Activated CD4-positive, alpha-beta memory T cell treated with anti-CD3 and anti-CD28 coated beads, Interleukin-2, amount 10 ng/mL, durations not matched to agents 7 days and 5 days (primary cell): ENCODE data around the gene LRP3. TPM values are rescaled to one million over a fixed set of nuclear protein-coding genes. Genes with fewer than 3 reads are reported as not detected.

Experiments
- CTCF ChIA-PET: fragments of 350-600 bp; sonication (Branson Sonifier 250); formaldehyde crosslinking; loops from one replicate; lab custom pipeline; 2021; ENCODE audit warnings: antibody characterized with exemption, inconsistent platforms; lab: Charles Lee
- POLR2A ChIA-PET: fragments of 350-600 bp; sonication (Branson Sonifier 250); formaldehyde crosslinking; loops from one replicate; lab custom pipeline; 2021; ENCODE audit warnings: antibody characterized with exemption; lab: Charles Lee
- DNase-seq: peaks from one replicate; pipeline ENCODE4 v3.0.0-alpha.2; 2020
- H3K27ac Mint-ChIP-seq: one replicate; pipeline ENCODE4 v1.8.0; 2021; ENCODE audit warnings: mild to moderate bottlenecking, mixed read lengths
- H3K27me3 Mint-ChIP-seq: one replicate; pipeline ENCODE4 v1.8.0; 2021; ENCODE audit warnings: mixed read lengths
- H3K36me3 Mint-ChIP-seq: one replicate; pipeline ENCODE4 v1.8.0; 2021; ENCODE audit warnings: low read depth, mixed read lengths
- H3K4me1 Mint-ChIP-seq: one replicate; pipeline ENCODE4 v1.8.0; 2021; ENCODE audit warnings: mixed read lengths
- H3K4me3 Mint-ChIP-seq: one replicate; pipeline ENCODE4 v1.8.0; 2021; ENCODE audit warnings: mild to moderate bottlenecking, mixed read lengths
- H3K9me3 Mint-ChIP-seq: one replicate; pipeline ENCODE4 v1.8.0; 2021; ENCODE audit warnings: mixed read lengths
- total RNA-seq, 2 experiments: library from RNA; stranded (reverse); gene quantifications; one replicate each; pipeline ENCODE4 v1.2.3, GENCODE V29; 2021

Gene LRP3
- total RNA-seq, 2 experiments from 2014 or later: not detected

- Mint-ChIP-seq H3K4me1 (no peaks in the 10 kb centered on the region), H3K4me3 (no peak overlapping the region), H3K36me3 (no peaks in the 10 kb centered on the region), H3K27me3 (no peaks in the 10 kb centered on the region), H3K27ac (no peak overlapping the region), H3K9me3 (peaks cover 3% of the 10 kb centered on the region)
- ChIA-PET POLR2A (no interaction called here), CTCF (no interaction called here)
- DNase-seq: no peak
Observed at GRCh38 chr19:33250500-33250899, 56.4 kb downstream of the LRP3 start.

GRCh38 chr19:33251076-33251475 lies 56.9 kb downstream of the LRP3 start:
- Mint-ChIP-seq H3K27me3 (no peaks in the 10 kb centered on the region), H3K9me3 (peaks cover 3% of the 10 kb centered on the region), H3K36me3 (no peaks in the 10 kb centered on the region), H3K4me3 (no peak overlapping the region), H3K27ac (no peak overlapping the region), H3K4me1 (no peaks in the 10 kb centered on the region)
- POLR2A ChIA-PET: no interaction called here
- CTCF ChIA-PET: no interaction called here
- DNase-seq: no peak

- CTCF ChIA-PET: no interaction called here
- Mint-ChIP-seq H3K4me3 (no peak overlapping the region), H3K36me3 (no peaks in the 10 kb centered on the region), H3K27ac (no peak overlapping the region), H3K4me1 (no peaks in the 10 kb centered on the region), H3K9me3 (no peaks in the 10 kb centered on the region), H3K27me3 (no peaks in the 10 kb centered on the region)
- POLR2A ChIA-PET: no interaction called here
- DNase-seq: no peak
Observed at GRCh38 chr19:33251526-33252090, 57.5 kb downstream of the LRP3 start.

GRCh38 chr19:33252418-33252962 lies 58.4 kb downstream of the LRP3 start:
- no peaks in the 10 kb centered on the region for H3K36me3 Mint-ChIP-seq
- H3K27me3 Mint-ChIP-seq: peaks cover 1% of the 10 kb centered on the region
- H3K9me3 Mint-ChIP-seq: no peaks in the 10 kb centered on the region
- POLR2A ChIA-PET: no interaction called here
- no peaks in the 10 kb centered on the region for H3K4me1 Mint-ChIP-seq
- H3K4me3 Mint-ChIP-seq: no peak overlapping the region
- no peak overlapping the region for H3K27ac Mint-ChIP-seq
- no peak for DNase-seq
- CTCF ChIA-PET: no interaction called here

GRCh38 chr19:33252971-33253370 lies 58.8 kb downstream of the LRP3 start:
- H3K4me1 Mint-ChIP-seq: no peaks in the 10 kb centered on the region
- no peaks in the 10 kb centered on the region for H3K36me3 Mint-ChIP-seq
- DNase-seq: no peak
- peaks cover 2% of the 10 kb centered on the region for H3K9me3 Mint-ChIP-seq
- no peak overlapping the region for H3K4me3 Mint-ChIP-seq
- ChIA-PET CTCF (no interaction called here), POLR2A (no interaction called here)
- H3K27me3 Mint-ChIP-seq: peaks cover 3% of the 10 kb centered on the region
- H3K27ac Mint-ChIP-seq: no peak overlapping the region

- Mint-ChIP-seq H3K9me3 (peaks cover 3% of the 10 kb centered on the region), H3K27ac (no peak overlapping the region), H3K4me1 (no peaks in the 10 kb centered on the region), H3K36me3 (no peaks in the 10 kb centered on the region), H3K27me3 (peaks cover 4% of the 10 kb centered on the region), H3K4me3 (no peak overlapping the region)
- ChIA-PET CTCF (no interaction called here), POLR2A (no interaction called here)
- no peak for DNase-seq
Observed at GRCh38 chr19:33254245-33254824, 60.2 kb downstream of the LRP3 start.

- Mint-ChIP-seq H3K27me3 (peaks cover 9% of the 10 kb centered on the region), H3K4me1 (peaks cover 3% of the 10 kb centered on the region), H3K27ac (no peak overlapping the region), H3K9me3 (peaks cover 3% of the 10 kb centered on the region), H3K4me3 (no peak overlapping the region), H3K36me3 (no peaks in the 10 kb centered on the region)
- ChIA-PET CTCF (no interaction called here), POLR2A (no interaction called here)
- no peak for DNase-seq
Observed at GRCh38 chr19:33255781-33256180, 61.7 kb downstream of the LRP3 start.

- DNase-seq: no peak
- ChIA-PET CTCF (no interaction called here), POLR2A (no interaction called here)
- peaks cover 3% of the 10 kb centered on the region for H3K9me3 Mint-ChIP-seq
- peaks cover 9% of the 10 kb centered on the region for H3K27me3 Mint-ChIP-seq
- no peak overlapping the region for H3K4me3 Mint-ChIP-seq
- peaks cover 6% of the 10 kb centered on the region for H3K4me1 Mint-ChIP-seq
- no peaks in the 10 kb centered on the region for H3K36me3 Mint-ChIP-seq
- H3K27ac Mint-ChIP-seq: no peak overlapping the region
Observed at GRCh38 chr19:33256261-33256660, 62.1 kb downstream of the LRP3 start.

GRCh38 chr19:33257828-33258227 lies 63.7 kb downstream of the LRP3 start:
- ChIA-PET POLR2A (no interaction called here), CTCF (interaction anchor here (1.4 to 2.2 kb wide), 2 partner anchors 22 to 520 kb away, joined by 3 to 7 read pairs; no protein-coding TSS in a partner anchor)
- Mint-ChIP-seq H3K4me3 (no peak overlapping the region), H3K36me3 (no peaks in the 10 kb centered on the region), H3K27ac (no peak overlapping the region), H3K4me1 (peaks cover 13% of the 10 kb centered on the region), H3K9me3 (peaks cover 3% of the 10 kb centered on the region), H3K27me3 (peaks cover 13% of the 10 kb centered on the region)
- no peak for DNase-seq

Other genes with a start within 250 kb of the LRP3 start
- gene CEP89, start 222.4 kb upstream of the LRP3 start, total RNA-seq: 10 to 100 TPM; 18.1 to 19.8 TPM
- 1 to 10 TPM; 5.3 to 7.6 TPM for gene FAAP24, start 222.1 kb upstream of the LRP3 start, total RNA-seq
- gene RHPN2, start 129.4 kb upstream of the LRP3 start, total RNA-seq: 1 to 10 TPM in 1 of 2 experiments, under 1 TPM in 1; 0.70 to 1.2 TPM
- gene GPATCH1, start 113.1 kb upstream of the LRP3 start, total RNA-seq: 10 to 100 TPM; 10.8 to 11.0 TPM
- gene WDR88, start 62.2 kb upstream of the LRP3 start, total RNA-seq: not detected
- not detected for gene SLC7A10, start 31.5 kb downstream of the LRP3 start, total RNA-seq
- gene CEBPA, start 108.2 kb downstream of the LRP3 start, total RNA-seq: under 1 TPM; 0.18 to 0.20 TPM
- 10 to 100 TPM; 30.0 to 31.4 TPM for gene CEBPG, start 179.4 kb downstream of the LRP3 start, total RNA-seq